Right lobe of liver (tissue), 6 donors: ENCODE measurements around the gene SRSF3. TPM values are rescaled to one million over a fixed set of nuclear protein-coding genes. Genes with fewer than 3 reads are reported as not detected.

Experiments used
- ATAC-seq, 4 donors: fragments of 200-7000 bp; cut with Tn5 transposase; one replicate each; pipeline ENCODE4 v1.9.1; 2020; ENCODE audit warnings: mild to moderate bottlenecking in 4 of 4, moderate library complexity in 4 of 4
- DNase-seq, 3 donors: peaks; one replicate each; pipeline ENCODE4 v3.0.0-alpha.2; 2020
- H3K27ac ChIP-seq, 3 donors: fragments of 200-600 bp; one replicate each; pipeline ENCODE4 v1.8.0; 2022
- H3K27me3 ChIP-seq, 2 donors: fragments of 200-600 bp; one replicate each; pipeline ENCODE4 v1.8.0; 2022
- H3K36me3 ChIP-seq, 4 donors: fragments of 200-600 bp; sonication (generic) in 1 of 4; one replicate each; pipeline versions ENCODE4 v1.5.1 to v1.8.0; 2017 to 2022; ENCODE audit warnings: control low read depth in 1 of 4
- H3K4me1 ChIP-seq, 4 donors: fragments of 200-600 bp; sonication (generic) in 1 of 4; one replicate each; pipeline versions ENCODE4 v1.5.1 to v1.8.0; 2017 to 2022; ENCODE audit warnings: control low read depth in 1 of 4
- H3K4me3 ChIP-seq, 3 donors: fragments of 200-600 bp; one replicate each; pipeline ENCODE4 v1.8.0; 2022
- H3K9me3 ChIP-seq, 4 donors: fragments of 200-600 bp; sonication (generic) in 1 of 4; one replicate each; pipeline versions ENCODE4 v1.5.1 to v1.8.0; 2017 to 2022; ENCODE audit warnings: control low read depth in 1 of 4
- POLR2A ChIP-seq: fragments of 450-650 bp; IDR thresholded peaks from one replicate; pipeline ENCODE4 v1.6.1; 2017; ENCODE audit warnings: antibody characterized with exemption, mild to moderate bottlenecking
- WGBS: methylation state at CpG from one replicate; pipeline ENCODE4 v1.1.6; 2018; ENCODE audit warnings: low coverage, low lambda C conversion rate; ENCODE audit not compliant: insufficient coverage; ENCODE audit errors: missing lambda C conversion rate; 5-methylcytosine and 5-hydroxymethylcytosine counted together
- intact Hi-C, 2 donors: fragments of 100-400 bp; cut with DNase I; formaldehyde crosslinking; loops; one replicate each; pipeline versions ENCODE4 v1.11.2 to v1.14.1; 2022
- total RNA-seq, 6 experiments: library from RNA; depleted of rRNA in 2 of 6; stranded (reverse); fragments of >200 nt in 2 of 6; fragmentation: NEBNext Ultra II Directional in 3 of 6; extraction: Animal tissue kit (Norgen Biotek cat#: 25700) in 3 of 6; gene quantifications; one replicate each; pipeline versions ENCODE4 v1.1.0 to v1.2.4, GENCODE V29; 2016 to 2023
- TF ChIP-seq, protein P1 (sequence below), 4 donors: fragments of 200-600 bp in 3 of 4; fragments of 450-650 bp in 1 of 4; IDR thresholded peaks; one replicate each; pipeline versions ENCODE4 v1.5.1 to v1.8.0; 2016 to 2022; ENCODE audit warnings: antibody characterized with exemption in 4 of 4, mild to moderate bottlenecking in 2 of 4
- donor health status: DM: no; HTN: yes; CAD: no.
- donor health status: DM: no; HTN: no; CAD: no.
- donor health status: DM: no; HTN: no; CAD: no.
- donor health status: DM: no; HTN: yes; CAD: no.
- donor health status: DM: no; HTN: yes; CAD: no.

The SRSF3 gene
- total RNA-seq, 6 experiments from 2014 or later, result 36.8 to 103 (median 71.4) TPM

DNA sequence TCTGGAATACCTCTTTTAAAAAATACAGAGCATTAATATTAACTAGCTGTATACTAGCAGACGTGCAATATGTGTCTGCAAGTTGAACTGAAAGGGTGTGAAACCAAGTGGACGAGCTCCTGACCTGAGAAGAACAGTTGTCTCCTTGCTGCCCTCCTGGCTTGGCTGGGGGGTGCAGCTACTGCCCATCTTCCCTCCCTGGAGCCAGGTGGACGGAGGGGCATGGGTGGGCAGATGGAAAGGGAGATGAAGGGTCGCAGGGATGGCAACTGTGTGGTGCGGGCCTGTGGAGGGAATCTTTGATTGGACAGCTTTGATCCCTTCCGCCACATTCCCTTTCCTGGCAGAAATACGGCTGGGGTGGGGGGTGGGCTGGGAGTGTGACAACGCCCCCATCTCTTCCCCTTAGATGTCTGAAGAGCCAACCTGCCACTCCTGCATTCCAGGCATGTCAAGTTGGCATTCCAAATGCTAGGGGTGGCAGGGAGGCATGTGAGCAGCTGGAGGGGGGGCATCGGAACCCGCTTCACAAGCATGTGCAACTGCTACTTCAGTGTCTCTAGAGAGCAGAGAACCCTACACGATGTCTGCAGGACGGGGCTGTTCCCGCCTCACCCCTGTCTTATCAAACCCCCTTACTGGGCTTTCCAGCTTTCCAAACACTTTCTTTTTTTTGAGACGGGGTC, 37.3 kb downstream of the SRSF3 start:
- DNase-seq (peak in 1 of 3 donors; percentile 24), ATAC-seq (no peak)
- Histone ChIP-seq H3K27ac (no peak overlapping the region), H3K4me3 (no peak overlapping the region), H3K4me1 (peaks cover 0 to 17% (median 5%) of the 10 kb centered on the region in 4 donors), H3K36me3 (no peaks in the 10 kb centered on the region), H3K9me3 (no peaks in the 10 kb centered on the region), H3K27me3 (no peaks in the 10 kb centered on the region)
- WGBS, result 79% methylated on average over 8 of the region's 14 CpGs
- TF ChIP-seq, protein P1, sequence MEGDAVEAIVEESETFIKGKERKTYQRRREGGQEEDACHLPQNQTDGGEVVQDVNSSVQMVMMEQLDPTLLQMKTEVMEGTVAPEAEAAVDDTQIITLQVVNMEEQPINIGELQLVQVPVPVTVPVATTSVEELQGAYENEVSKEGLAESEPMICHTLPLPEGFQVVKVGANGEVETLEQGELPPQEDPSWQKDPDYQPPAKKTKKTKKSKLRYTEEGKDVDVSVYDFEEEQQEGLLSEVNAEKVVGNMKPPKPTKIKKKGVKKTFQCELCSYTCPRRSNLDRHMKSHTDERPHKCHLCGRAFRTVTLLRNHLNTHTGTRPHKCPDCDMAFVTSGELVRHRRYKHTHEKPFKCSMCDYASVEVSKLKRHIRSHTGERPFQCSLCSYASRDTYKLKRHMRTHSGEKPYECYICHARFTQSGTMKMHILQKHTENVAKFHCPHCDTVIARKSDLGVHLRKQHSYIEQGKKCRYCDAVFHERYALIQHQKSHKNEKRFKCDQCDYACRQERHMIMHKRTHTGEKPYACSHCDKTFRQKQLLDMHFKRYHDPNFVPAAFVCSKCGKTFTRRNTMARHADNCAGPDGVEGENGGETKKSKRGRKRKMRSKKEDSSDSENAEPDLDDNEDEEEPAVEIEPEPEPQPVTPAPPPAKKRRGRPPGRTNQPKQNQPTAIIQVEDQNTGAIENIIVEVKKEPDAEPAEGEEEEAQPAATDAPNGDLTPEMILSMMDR (IDR thresholded peaks at IDR 0.05), result no peak
- no peak for TF ChIP-seq POLR2A
- intact Hi-C loops, result no loop called here

DNA sequence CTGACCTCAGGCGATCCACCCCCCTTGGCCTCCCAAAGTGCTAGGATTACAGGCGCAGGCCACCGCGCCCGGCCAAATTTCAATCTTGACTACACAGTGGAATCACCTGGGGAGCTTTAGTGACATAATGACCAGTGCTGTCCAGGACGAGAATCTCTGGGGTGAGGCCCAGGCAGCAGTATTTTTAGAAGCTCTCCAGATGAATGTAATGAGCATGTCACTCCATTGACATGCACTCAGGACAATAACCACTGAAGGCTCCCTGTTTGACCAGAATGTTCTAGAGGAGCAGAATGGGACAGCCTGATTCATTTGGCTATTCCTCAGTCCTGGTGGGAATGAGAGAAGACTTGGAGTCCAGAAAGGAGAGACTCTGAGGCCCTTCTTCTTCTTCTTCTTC, 39.2 kb downstream of the SRSF3 start:
- H3K9me3 ChIP-seq, result no peaks in the 10 kb centered on the region
- ATAC-seq, result no peak
- peaks cover 0 to 23% (median 7%) of the 10 kb centered on the region in 4 donors for H3K4me1 ChIP-seq
- 20% methylated on average over 1 of the region's 6 CpGs for WGBS
- H3K36me3 ChIP-seq, result no peaks in the 10 kb centered on the region
- no peaks in the 10 kb centered on the region for H3K27me3 ChIP-seq
- DNase-seq, result peak in 1 of 3 donors; percentile 30
- intact Hi-C loops, result no loop called here
- no peak overlapping the region for H3K27ac ChIP-seq
- no peak overlapping the region for H3K4me3 ChIP-seq
- no peak for TF ChIP-seq POLR2A
- TF ChIP-seq, protein P1 (IDR thresholded peaks at IDR 0.05), result no peak

DNA sequence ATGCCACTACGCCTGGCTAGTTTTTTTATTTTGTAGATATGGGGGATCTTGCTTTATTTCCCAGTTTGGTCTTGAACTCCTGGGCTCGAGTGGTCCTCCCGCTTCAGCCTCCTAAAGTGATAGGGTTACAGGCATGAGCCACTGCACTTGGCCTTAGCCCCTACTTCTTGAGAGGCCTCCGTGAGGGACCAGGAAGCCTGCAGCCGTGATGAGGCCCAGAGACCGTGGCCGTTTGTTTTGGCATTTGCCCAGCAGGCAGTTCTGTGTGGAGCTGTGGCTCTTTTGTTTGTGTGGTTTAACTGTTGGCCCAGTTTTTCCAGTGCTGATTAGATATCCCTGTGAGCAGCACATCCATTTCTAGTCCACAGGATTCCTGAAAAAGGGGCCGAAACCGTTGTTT, 39.8 kb downstream of the SRSF3 start:
- no peaks in the 10 kb centered on the region for H3K36me3 ChIP-seq
- no peaks in the 10 kb centered on the region for H3K27me3 ChIP-seq
- no peak overlapping the region for H3K4me3 ChIP-seq
- no peak for TF ChIP-seq POLR2A
- TF ChIP-seq, protein P1 (IDR thresholded peaks at IDR 0.05), result no peak
- H3K27ac ChIP-seq, result peak overlapping the region in 1 of 3 donors; percentile 31
- intact Hi-C loops, result no loop called here
- ATAC-seq (peak; percentile 87 to 93 (median 90)), DNase-seq (peak; percentile 82 to 87 (median 83))
- H3K4me1 ChIP-seq, result peaks cover 0 to 27% (median 10%) of the 10 kb centered on the region in 4 donors
- H3K9me3 ChIP-seq, result no peaks in the 10 kb centered on the region
- 23% methylated on average over 5 of the region's 9 CpGs for WGBS

DNA sequence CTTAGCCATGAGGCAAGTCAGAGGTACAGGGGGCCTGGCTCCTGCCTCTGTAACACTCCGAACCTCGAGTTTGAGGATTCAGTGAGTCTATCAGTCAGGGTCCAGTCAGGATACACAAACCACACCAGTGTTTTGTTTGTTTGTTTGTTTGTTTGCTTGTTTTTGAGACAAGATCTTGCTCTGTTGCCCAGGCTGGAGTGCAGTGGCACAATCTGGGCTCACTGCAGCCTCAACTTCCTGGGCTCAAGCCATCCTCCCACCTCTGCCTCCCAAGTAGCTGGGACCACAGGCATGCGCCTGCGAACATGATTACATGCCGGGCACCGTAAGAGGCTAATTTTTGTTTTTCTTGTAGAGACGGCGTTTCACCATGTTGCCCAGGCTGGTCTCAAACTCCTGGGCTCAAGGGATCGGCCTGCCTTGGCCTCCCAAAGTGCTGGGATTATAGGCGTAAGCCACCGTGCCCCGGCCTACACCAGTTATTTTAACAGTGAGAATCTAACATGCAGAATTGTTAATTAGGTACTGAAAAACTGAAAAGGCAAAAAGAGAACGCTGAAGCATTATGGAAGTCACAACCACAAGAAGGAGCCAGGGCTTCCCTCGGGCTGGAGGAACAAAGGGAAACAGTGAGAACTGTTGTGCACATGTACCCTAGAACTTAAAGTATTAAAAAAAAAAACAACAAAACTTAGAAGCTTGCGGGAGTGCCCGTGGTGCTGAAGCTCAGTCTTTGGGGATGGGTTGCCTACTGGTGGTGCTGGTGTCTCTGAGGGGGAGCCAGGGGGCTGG, 40.4 kb downstream of the SRSF3 start:
- peak overlapping the region in 1 of 3 donors; percentile 31 for H3K27ac ChIP-seq
- DNase-seq (peak in 1 of 3 donors; percentile 10), ATAC-seq (no peak)
- 79% methylated on average over 10 of the region's 16 CpGs for WGBS
- H3K36me3 ChIP-seq, result no peaks in the 10 kb centered on the region
- no peaks in the 10 kb centered on the region for H3K9me3 ChIP-seq
- no peak for TF ChIP-seq POLR2A
- TF ChIP-seq, protein P1 (IDR thresholded peaks at IDR 0.05), result no peak
- H3K4me3 ChIP-seq, result no peak overlapping the region
- no peaks in the 10 kb centered on the region for H3K27me3 ChIP-seq
- peaks cover 0 to 29% (median 11%) of the 10 kb centered on the region in 4 donors for H3K4me1 ChIP-seq
- intact Hi-C loops, result no loop called here
